DMS79 (cell line): ENCODE data around the gene PLA2G3.
"Not testable (repeated sequence)": the region's sequence is repeated elsewhere in the genome, so short reads cannot be mapped to it uniquely, and the experiment has no call there.

ENCODE experiments used
- DNase-seq: peaks from one replicate; lab custom pipeline; 2025; lab: John Stamatoyannopoulos, UW

PLA2G3 gene

GRCh38 chr22:31122532-31123291, 17.6 kb downstream of the PLA2G3 start, which contains the start of gene INPP5J:
INPP5J (plus strand) TSS chr22:31122966; CDS start chr22:31123015, 49 bp downstream.
- DNase-seq, result peak; percentile 44

GRCh38 chr22:31122196-31122531, 18.1 kb downstream of the PLA2G3 start:
- DNase-seq, result no peak

- no peak for DNase-seq
These were observed 18.9 kb downstream of the PLA2G3 start for GRCh38 chr22:31121403-31121802.

GRCh38 chr22:31120642-31121041, 19.7 kb downstream of the PLA2G3 start:
- no peak for DNase-seq

- DNase-seq, result no peak
These were observed 20.1 kb downstream of the PLA2G3 start for GRCh38 chr22:31120230-31120629.

GRCh38 chr22:31119026-31119717, 21.1 kb downstream of the PLA2G3 start:
- DNase-seq, result no peak

- no peak for DNase-seq
These were observed 22.1 kb downstream of the PLA2G3 start for GRCh38 chr22:31118046-31118820.

- not testable (repeated sequence) for DNase-seq
These were observed 27.7 kb downstream of the PLA2G3 start for GRCh38 chr22:31112547-31113091.

GRCh38 chr22:31107894-31108218, 32.5 kb downstream of the PLA2G3 start:
- DNase-seq, result no peak

GRCh38 chr22:31107178-31107893, 33.0 kb downstream of the PLA2G3 start, which contains the start of gene SELENOM:
SELENOM (minus strand) TSS chr22:31107568; CDS start chr22:31107505, 63 bp downstream.
- DNase-seq, result no peak

- DNase-seq, result no peak
These were observed 33.6 kb downstream of the PLA2G3 start for GRCh38 chr22:31106731-31107177.

GRCh38 chr22:31106001-31106571, 34.2 kb downstream of the PLA2G3 start:
- DNase-seq, result no peak

GRCh38 chr22:31105282-31105929, 34.9 kb downstream of the PLA2G3 start:
- no peak for DNase-seq

GRCh38 chr22:31104869-31105268, 35.4 kb downstream of the PLA2G3 start:
- DNase-seq, result no peak

- no peak for DNase-seq
These were observed 36.2 kb downstream of the PLA2G3 start for GRCh38 chr22:31103899-31104694.

GRCh38 chr22:31103111-31103510, 37.2 kb downstream of the PLA2G3 start:
- no peak for DNase-seq

- no peak for DNase-seq
These were observed 37.7 kb downstream of the PLA2G3 start for GRCh38 chr22:31102441-31103081.

GRCh38 chr22:31100762-31101525, 39.4 kb downstream of the PLA2G3 start:
- DNase-seq, result no peak
